Measurements from ENCODE around the gene PDZRN3.

- TF ChIP-seq POLR2A (IDR thresholded peaks at IDR 0.05; ENCODE audit: borderline replicate concordance, extremely low read depth, insufficient read depth, insufficient read length) (no peak), EZH2 (IDR thresholded peaks at IDR 0.05) (no peak)
Measured at GRCh38 chr3:73577704-73578103, 47.0 kb downstream of the PDZRN3 start.

Measured in HCT116 (cell line).